GM21723 (cell line): ENCODE measurements around the gene RNF220.

Source experiments
- ATAC-seq: cut with Tn5 transposase; IDR thresholded peaks from one replicate; pipeline ENCODE4 v1.9.1; 2021; ENCODE audit warnings: mild to moderate bottlenecking, moderate library complexity; ENCODE audit not compliant: unreplicated experiment

Gene RNF220

GRCh38 chr1:44631333-44631646 lies 226.2 kb downstream of the RNF220 start:
- peak; percentile 19 for ATAC-seq

- ATAC-seq, result peak; percentile 68
Observed at GRCh38 chr1:44631647-44632539, 226.8 kb downstream of the RNF220 start.

DNA sequence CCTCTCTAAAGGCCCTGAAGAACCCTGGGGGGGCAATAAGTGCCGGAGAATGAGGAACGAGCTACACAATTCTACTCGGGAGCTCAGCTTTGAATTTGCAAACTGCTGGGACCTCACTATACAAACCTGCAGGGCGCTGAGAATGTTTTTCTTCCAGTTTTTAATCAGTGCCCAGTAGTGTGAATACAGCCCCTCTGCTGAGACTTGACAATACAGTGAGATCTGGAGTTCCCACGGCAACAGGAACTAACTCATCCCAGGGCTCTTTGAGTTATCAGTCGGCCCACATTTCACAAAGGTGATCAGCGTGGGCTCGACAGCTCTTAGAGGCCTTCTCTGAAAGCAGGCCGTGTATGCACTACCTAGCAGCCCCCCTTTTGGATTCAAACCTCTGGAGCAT lies 227.5 kb downstream of the RNF220 start:
- no peak for ATAC-seq

- ATAC-seq, result no peak
Observed at GRCh38 chr1:44634606-44635189, 229.6 kb downstream of the RNF220 start.

GRCh38 chr1:44635439-44635838 lies 230.4 kb downstream of the RNF220 start:
- ATAC-seq, result no peak

- no peak for ATAC-seq
Observed at GRCh38 chr1:44636083-44636687, 231.1 kb downstream of the RNF220 start.

DNA sequence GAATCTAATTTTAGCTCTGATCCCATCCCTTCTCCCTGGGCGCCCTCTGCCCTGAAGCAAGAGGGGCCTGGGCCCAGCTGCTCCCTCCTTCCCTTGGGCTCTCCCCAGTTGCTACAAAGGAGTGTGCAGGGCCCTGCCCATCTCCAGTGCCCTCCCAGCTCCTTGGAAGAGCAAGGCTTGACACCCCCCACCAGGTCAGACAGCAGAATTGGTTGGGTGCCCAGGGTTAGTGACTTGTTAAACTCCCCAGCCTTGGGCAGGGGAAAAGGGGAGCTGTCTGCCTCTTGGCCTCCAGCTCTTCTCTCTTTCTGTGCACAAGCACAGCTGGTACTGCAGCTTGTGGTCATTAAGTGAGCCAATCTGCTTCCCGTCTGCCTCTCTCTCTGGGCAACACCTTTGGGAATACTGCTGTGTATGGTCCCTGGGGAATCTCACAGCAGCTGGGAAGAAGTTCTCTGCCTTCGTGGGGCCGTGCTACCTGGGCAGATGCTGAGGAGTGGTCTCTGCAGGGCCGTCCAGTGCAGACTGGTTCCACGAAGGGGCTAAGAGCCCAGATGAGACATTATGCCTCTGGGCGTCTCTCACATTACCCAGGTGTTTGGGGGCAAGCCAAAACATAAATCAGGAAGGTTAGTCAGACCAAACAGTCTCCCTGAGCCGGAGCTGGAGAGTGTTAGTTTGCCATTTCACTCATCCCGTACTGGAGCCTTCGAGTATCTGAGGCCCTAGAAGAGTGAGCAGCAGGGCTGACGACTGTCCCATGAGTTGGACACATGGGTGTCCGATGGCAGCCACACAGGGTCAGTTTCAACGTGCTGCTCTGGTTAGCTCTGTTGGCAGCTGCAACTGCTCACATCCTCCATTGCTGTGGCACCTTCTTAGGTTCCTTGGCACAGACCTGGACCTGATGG lies 231.9 kb downstream of the RNF220 start:
- ATAC-seq, result no peak

GRCh38 chr1:44637702-44638411 lies 232.8 kb downstream of the RNF220 start:
- ATAC-seq, result no peak

- no peak for ATAC-seq
Observed at GRCh38 chr1:44640200-44640853, 235.3 kb downstream of the RNF220 start.

DNA sequence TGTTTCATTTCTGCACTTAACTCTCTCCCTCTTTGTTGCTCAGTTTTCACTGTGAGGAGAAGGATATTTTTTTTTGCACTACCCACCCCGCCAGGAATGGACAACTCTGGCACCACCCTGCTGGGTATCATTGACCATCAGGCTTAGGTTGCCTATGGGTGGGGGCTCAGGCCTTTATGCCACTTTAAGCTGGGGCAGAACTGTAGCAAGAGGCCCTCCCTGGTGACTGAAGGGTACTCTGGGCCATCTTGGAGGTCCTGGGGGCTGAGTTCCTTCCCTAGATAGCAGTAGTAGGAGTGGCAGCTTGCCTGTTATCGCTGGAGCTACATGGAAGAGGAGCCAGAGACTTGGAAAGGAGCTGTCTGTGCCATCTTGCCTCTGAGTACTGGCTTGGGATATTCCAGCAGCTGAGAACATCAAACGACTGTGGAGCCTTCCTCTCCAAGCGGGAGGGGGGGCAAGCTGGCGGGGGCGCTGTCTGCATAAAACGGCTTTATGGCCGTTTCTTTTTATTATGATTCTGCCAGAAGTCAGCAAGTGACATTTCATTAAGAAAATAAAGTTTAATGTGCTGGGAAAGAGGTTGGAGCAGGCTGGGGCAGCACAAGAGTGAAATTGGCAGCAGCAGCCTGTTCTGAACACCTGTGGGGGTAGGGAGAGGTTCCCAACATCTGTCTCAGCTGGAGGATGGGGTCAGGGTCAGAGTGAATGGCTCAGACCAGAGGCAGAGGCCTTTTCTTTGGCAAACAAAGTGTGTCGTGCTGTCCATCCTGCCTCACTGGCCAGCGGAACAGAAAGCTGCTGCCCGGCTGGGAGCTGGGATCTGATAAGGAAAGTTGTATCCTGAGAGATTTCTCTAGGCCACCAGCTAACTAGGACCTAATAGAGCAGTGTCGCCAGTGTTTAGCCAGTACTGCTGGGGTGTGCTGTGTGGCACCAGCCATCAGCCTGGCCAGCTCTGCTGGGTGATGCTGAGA lies 236.4 kb downstream of the RNF220 start:
- ATAC-seq, result no peak

GRCh38 chr1:44642255-44642654 lies 237.2 kb downstream of the RNF220 start:
- no peak for ATAC-seq

DNA sequence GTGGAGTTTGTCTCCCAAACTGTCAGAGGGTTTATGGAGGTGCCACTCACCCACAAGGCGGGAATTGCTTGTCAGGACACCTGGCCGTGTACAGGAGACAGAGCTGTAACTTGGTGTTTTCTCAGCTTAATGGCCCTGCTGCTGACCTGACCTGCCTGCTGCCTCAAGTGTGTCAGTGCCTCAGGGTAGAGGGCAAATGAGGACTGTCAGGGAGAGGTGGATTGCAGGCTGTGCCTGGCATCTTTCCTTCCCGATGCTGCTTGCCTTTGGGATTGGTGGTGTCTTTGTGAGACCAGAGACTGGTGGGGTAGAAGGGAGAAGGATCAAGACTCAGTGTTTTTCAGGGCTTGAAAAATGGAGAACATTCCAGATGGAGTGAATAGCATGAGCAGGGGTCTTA lies 237.9 kb downstream of the RNF220 start:
- ATAC-seq, result no peak

GRCh38 chr1:44643721-44644334 lies 238.8 kb downstream of the RNF220 start:
- ATAC-seq, result no peak

- no peak for ATAC-seq
Observed at GRCh38 chr1:44644806-44645205, 239.8 kb downstream of the RNF220 start.

- no peak for ATAC-seq
Observed at GRCh38 chr1:44645476-44646244, 240.6 kb downstream of the RNF220 start.

GRCh38 chr1:44646261-44647110 lies 241.4 kb downstream of the RNF220 start:
- ATAC-seq, result no peak

GRCh38 chr1:44647896-44648295 lies 242.8 kb downstream of the RNF220 start:
- ATAC-seq, result no peak
